Hematopoietic multipotent progenitor cell treated with erythropoietin and hydrocortisone succinate and interleukin-3 and kit ligand, for 4 days (in vitro differentiated cells): ENCODE data around the gene AKT2.
A peak's percentile ranks its signal among the peaks of the same experiment; 100 is the strongest.
"Not testable (repeated sequence)": the region's sequence is repeated elsewhere in the genome, so short reads cannot be mapped to it uniquely, and the experiment has no call there.

ENCODE experiments used
- DNase-seq: peaks from one replicate; pipeline ENCODE4 v3.0.0-alpha.2; 2015

Gene AKT2

GRCh38 chr19:40232949-40233810 is 52.0 kb downstream of the AKT2 start:
- no peak for DNase-seq

GRCh38 chr19:40232479-40232878 is 52.7 kb downstream of the AKT2 start:
- no peak for DNase-seq

- DNase-seq, result no peak
These were observed 53.4 kb downstream of the AKT2 start for GRCh38 chr19:40231544-40232424.

GRCh38 chr19:40231057-40231456 is 54.1 kb downstream of the AKT2 start:
- no peak for DNase-seq

- DNase-seq, result no peak
These were observed 55.2 kb downstream of the AKT2 start for GRCh38 chr19:40229926-40230417.

- DNase-seq, result no peak
These were observed 55.7 kb downstream of the AKT2 start for GRCh38 chr19:40229484-40229883.

GRCh38 chr19:40228863-40229262 is 56.3 kb downstream of the AKT2 start:
- no peak for DNase-seq

GRCh38 chr19:40228346-40228745 is 56.8 kb downstream of the AKT2 start:
- DNase-seq, result no peak

GRCh38 chr19:40225440-40226305 is 59.5 kb downstream of the AKT2 start:
- DNase-seq, result peak; percentile 19

GRCh38 chr19:40224342-40225150 is 60.6 kb downstream of the AKT2 start:
- DNase-seq, result no peak

GRCh38 chr19:40223135-40223822 is 61.9 kb downstream of the AKT2 start:
- DNase-seq, result no peak

- peak; percentile 93 for DNase-seq
These were observed 63.1 kb downstream of the AKT2 start for GRCh38 chr19:40221858-40222619.

- no peak for DNase-seq
These were observed 64.5 kb downstream of the AKT2 start for GRCh38 chr19:40220674-40221073.

- peak; percentile 37 for DNase-seq
These were observed 65.3 kb downstream of the AKT2 start for GRCh38 chr19:40219721-40220276.

- DNase-seq, result not testable (repeated sequence)
These were observed 66.1 kb downstream of the AKT2 start for GRCh38 chr19:40219029-40219428.

- peak; percentile 61 for DNase-seq
These were observed 66.9 kb downstream of the AKT2 start, which contains the start of gene TTC9B for GRCh38 chr19:40217934-40218890. Gene TTC9B, minus strand, starts transcription at chr19:40218384. Its CDS starts 3 bp downstream, at chr19:40218381.

GRCh38 chr19:40217027-40217810 is 67.9 kb downstream of the AKT2 start:
- DNase-seq, result peak; percentile 59

- no peak for DNase-seq
These were observed 68.4 kb downstream of the AKT2 start for GRCh38 chr19:40216777-40217026.
